GM23338 (cell line): ENCODE results near the gene AKNA. TPM values are rescaled to one million over a fixed set of nuclear protein-coding genes. Genes with fewer than 3 reads are reported as not detected.

Experiments
- ATAC-seq: fragments of 200-7000 bp; cut with Tn5 transposase; 3 replicates; pipeline ENCODE4 v1.9.1; 2020
- DNase-seq: peaks from one replicate; pipeline ENCODE4 v3.0.0-alpha.2; 2015; ENCODE audit warnings: low spot score
- H2AFZ ChIP-seq: fragments of 200-600 bp; sonication (generic); 2 replicates; pipeline ENCODE4 v1.8.0; 2016; ENCODE audit warnings: antibody characterized with exemption, mild to moderate bottlenecking, moderate library complexity
- H3F3A ChIP-seq: fragments of 200-600 bp; sonication (generic); replicated peaks from 2 replicates; pipeline ENCODE4 v1.8.0; 2017; ENCODE audit warnings: antibody characterized with exemption, mixed run types, low read depth
- H3K27ac ChIP-seq: fragments of 200-600 bp; sonication (generic); 2 replicates; pipeline ENCODE4 v1.6.1; 2016; ENCODE audit warnings: low read depth
- H3K27me3 ChIP-seq: fragments of 200-600 bp; sonication (generic); 2 replicates; pipeline ENCODE4 v1.8.0; 2016; ENCODE audit warnings: mild to moderate bottlenecking, mixed run types, moderate library complexity; ENCODE audit not compliant: insufficient read depth
- H3K36me3 ChIP-seq: fragments of 200-600 bp; sonication (generic); 2 replicates; pipeline ENCODE4 v1.8.0; 2016; ENCODE audit warnings: mild to moderate bottlenecking; ENCODE audit not compliant: insufficient read depth
- H3K4me1 ChIP-seq: fragments of 200-600 bp; sonication (generic); 2 replicates; pipeline ENCODE4 v1.8.0; 2016; ENCODE audit warnings: mild to moderate bottlenecking, moderate library complexity; ENCODE audit not compliant: insufficient read depth
- H3K4me2 ChIP-seq: fragments of 200-600 bp; sonication (generic); 2 replicates; pipeline ENCODE4 v1.7.1; 2017; ENCODE audit warnings: mixed run types
- H3K4me3 ChIP-seq: fragments of 200-600 bp; sonication (generic); 2 replicates; pipeline ENCODE4 v1.6.1; 2016; ENCODE audit warnings: mixed run types
- H3K79me2 ChIP-seq: fragments of 200-600 bp; sonication (generic); replicated peaks from 2 replicates; pipeline ENCODE4 v1.8.0; 2017; ENCODE audit warnings: mild to moderate bottlenecking; ENCODE audit not compliant: insufficient read depth
- H3K9me2 ChIP-seq: fragments of 200-600 bp; sonication (generic); 2 replicates; pipeline ENCODE4 v1.8.0; 2017; ENCODE audit not compliant: insufficient read depth
- H4K20me1 ChIP-seq: fragments of 200-600 bp; sonication (generic); replicated peaks from 2 replicates; pipeline ENCODE4 v1.8.0; 2017; ENCODE audit warnings: mild to moderate bottlenecking; ENCODE audit not compliant: insufficient read depth
- H3K27ac Mint-ChIP-seq: 2 replicates; pipeline ENCODE4 v1.8.0; 2020; ENCODE audit warnings: inconsistent platforms, mild to moderate bottlenecking, moderate library complexity, mixed read lengths
- H3K27me3 Mint-ChIP-seq: 3 replicates; pipeline ENCODE4 v1.8.0; 2022; ENCODE audit warnings: low read depth, mild to moderate bottlenecking, moderate library complexity, mixed read lengths, inconsistent platforms; ENCODE audit not compliant: insufficient read depth, poor library complexity
- H3K36me3 Mint-ChIP-seq: 3 replicates; pipeline ENCODE4 v1.8.0; 2021; ENCODE audit warnings: low read depth, mild to moderate bottlenecking, inconsistent platforms, moderate library complexity, mixed read lengths
- H3K4me1 Mint-ChIP-seq: 3 replicates; pipeline ENCODE4 v1.8.0; 2020; ENCODE audit warnings: mild to moderate bottlenecking, inconsistent platforms, mixed read lengths
- H3K4me3 Mint-ChIP-seq: 3 replicates; pipeline ENCODE4 v1.8.0; 2021; ENCODE audit warnings: moderate library complexity, mild to moderate bottlenecking, inconsistent platforms, mixed read lengths
- H3K9me3 Mint-ChIP-seq: 3 replicates; pipeline ENCODE4 v1.8.0; 2020; ENCODE audit warnings: moderate library complexity, mild to moderate bottlenecking, inconsistent platforms, mixed read lengths
- CREB1 ChIP-seq: fragments of 250-450 bp; sonication (Bioruptor Pico); IDR thresholded peaks from 2 replicates; pipeline ENCODE4 v1.5.0; 2020; ENCODE audit warnings: low read depth, mild to moderate bottlenecking, moderate library complexity
- ETS1 ChIP-seq: IDR thresholded peaks from 2 replicates; pipeline ENCODE4 v1.6.1; 2016; ENCODE audit warnings: antibody characterized with exemption
- EZH2 ChIP-seq: fragments of 200-600 bp; sonication (generic); IDR thresholded peaks from one replicate; pipeline ENCODE4 v1.8.0; 2017; ENCODE audit warnings: antibody characterized with exemption, mild to moderate bottlenecking, low read depth; ENCODE audit not compliant: unreplicated experiment
- EZH2phosphoT487 ChIP-seq: fragments of 200-600 bp; sonication (generic); IDR thresholded peaks from one replicate; pipeline ENCODE4 v1.8.1; 2018; ENCODE audit warnings: antibody characterized with exemption; ENCODE audit not compliant: unreplicated experiment
- JUNB ChIP-seq: IDR thresholded peaks from one replicate; pipeline ENCODE4 v1.6.1; 2016; ENCODE audit warnings: antibody characterized with exemption; ENCODE audit not compliant: unreplicated experiment
- NANOG ChIP-seq: IDR thresholded peaks from 2 replicates; pipeline ENCODE4 v1.6.1; 2016; ENCODE audit warnings: antibody characterized with exemption, borderline replicate concordance
- POLR2AphosphoS5 ChIP-seq: IDR thresholded peaks from 2 replicates; pipeline ENCODE4 v1.6.1; 2016; ENCODE audit warnings: antibody characterized with exemption, low read depth
- STAT1 ChIP-seq: IDR thresholded peaks from one replicate; pipeline ENCODE4 v1.6.1; 2016; ENCODE audit warnings: antibody characterized with exemption; ENCODE audit not compliant: unreplicated experiment
- ZNF114 ChIP-seq: fragments of 250-450 bp; sonication (Bioruptor Pico); IDR thresholded peaks from 2 replicates; pipeline ENCODE4 v1.5.0; 2020; ENCODE audit warnings: mild to moderate bottlenecking, moderate library complexity
- ZNF331 ChIP-seq: fragments of 250-450 bp; sonication (Bioruptor Pico); IDR thresholded peaks from 2 replicates; pipeline ENCODE4 v1.5.0; 2020; ENCODE audit warnings: low read depth, mild to moderate bottlenecking, moderate library complexity
- ZNF462 ChIP-seq: fragments of 250-450 bp; sonication (Bioruptor Pico); IDR thresholded peaks from 2 replicates; pipeline ENCODE4 v1.5.0; 2020; ENCODE audit warnings: mild to moderate bottlenecking, moderate library complexity
- polyA plus RNA-seq: library from polyadenylated mRNA; unstranded; fragments of >200 nt; fragmentation: Nextera tagmentation; extraction: Ambion mirVana; gene quantifications from 2 replicates; pipeline ENCODE4 v1.2.1, GENCODE V29; 2016
- total RNA-seq: library from RNA; depleted of rRNA; stranded (reverse); fragments of >200 nt; shearing (Covaris generic); gene quantifications from 2 replicates; pipeline ENCODE4 v1.2.3, GENCODE V29; 2014
- TF ChIP-seq, protein P1 (sequence below): IDR thresholded peaks from one replicate; pipeline ENCODE4 v1.6.1; 2018; ENCODE audit warnings: antibody characterized with exemption; ENCODE audit not compliant: unreplicated experiment
- TF ChIP-seq, protein P2 (sequence below), 2 experiments: fragments of 200-600 bp in 1 of 2; sonication (generic) in 1 of 2; conservative IDR thresholded peaks; 2 replicates each; pipeline versions ENCODE4 v1.5.1 to v1.6.1; 2016 to 2017; ENCODE audit warnings: antibody characterized with exemption in 2 of 2, low read depth in 2 of 2, mild to moderate bottlenecking in 2 of 2, moderate library complexity in 1 of 2

Gene AKNA
- total and polyA plus RNA-seq, 2 experiments from 2014 or later = 9.0 to 28.1 TPM

GRCh38 chr9:114395768-114396167 is 8.0 kb upstream of the AKNA start:
- no peak for ATAC-seq
- H3K4me3 ChIP-seq = no peak overlapping the region
- no peak for TF ChIP-seq EZH2
- no peak for TF ChIP-seq NANOG
- TF ChIP-seq JUNB = no peak
- TF ChIP-seq POLR2AphosphoS5 = no peak
- TF ChIP-seq ZNF114 (CRISPR knock-in tag) = no peak
- TF ChIP-seq CREB1 (CRISPR knock-in tag) = no peak
- TF ChIP-seq, protein P1, sequence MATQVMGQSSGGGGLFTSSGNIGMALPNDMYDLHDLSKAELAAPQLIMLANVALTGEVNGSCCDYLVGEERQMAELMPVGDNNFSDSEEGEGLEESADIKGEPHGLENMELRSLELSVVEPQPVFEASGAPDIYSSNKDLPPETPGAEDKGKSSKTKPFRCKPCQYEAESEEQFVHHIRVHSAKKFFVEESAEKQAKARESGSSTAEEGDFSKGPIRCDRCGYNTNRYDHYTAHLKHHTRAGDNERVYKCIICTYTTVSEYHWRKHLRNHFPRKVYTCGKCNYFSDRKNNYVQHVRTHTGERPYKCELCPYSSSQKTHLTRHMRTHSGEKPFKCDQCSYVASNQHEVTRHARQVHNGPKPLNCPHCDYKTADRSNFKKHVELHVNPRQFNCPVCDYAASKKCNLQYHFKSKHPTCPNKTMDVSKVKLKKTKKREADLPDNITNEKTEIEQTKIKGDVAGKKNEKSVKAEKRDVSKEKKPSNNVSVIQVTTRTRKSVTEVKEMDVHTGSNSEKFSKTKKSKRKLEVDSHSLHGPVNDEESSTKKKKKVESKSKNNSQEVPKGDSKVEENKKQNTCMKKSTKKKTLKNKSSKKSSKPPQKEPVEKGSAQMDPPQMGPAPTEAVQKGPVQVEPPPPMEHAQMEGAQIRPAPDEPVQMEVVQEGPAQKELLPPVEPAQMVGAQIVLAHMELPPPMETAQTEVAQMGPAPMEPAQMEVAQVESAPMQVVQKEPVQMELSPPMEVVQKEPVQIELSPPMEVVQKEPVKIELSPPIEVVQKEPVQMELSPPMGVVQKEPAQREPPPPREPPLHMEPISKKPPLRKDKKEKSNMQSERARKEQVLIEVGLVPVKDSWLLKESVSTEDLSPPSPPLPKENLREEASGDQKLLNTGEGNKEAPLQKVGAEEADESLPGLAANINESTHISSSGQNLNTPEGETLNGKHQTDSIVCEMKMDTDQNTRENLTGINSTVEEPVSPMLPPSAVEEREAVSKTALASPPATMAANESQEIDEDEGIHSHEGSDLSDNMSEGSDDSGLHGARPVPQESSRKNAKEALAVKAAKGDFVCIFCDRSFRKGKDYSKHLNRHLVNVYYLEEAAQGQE = no peak
- TF ChIP-seq, protein P2, sequence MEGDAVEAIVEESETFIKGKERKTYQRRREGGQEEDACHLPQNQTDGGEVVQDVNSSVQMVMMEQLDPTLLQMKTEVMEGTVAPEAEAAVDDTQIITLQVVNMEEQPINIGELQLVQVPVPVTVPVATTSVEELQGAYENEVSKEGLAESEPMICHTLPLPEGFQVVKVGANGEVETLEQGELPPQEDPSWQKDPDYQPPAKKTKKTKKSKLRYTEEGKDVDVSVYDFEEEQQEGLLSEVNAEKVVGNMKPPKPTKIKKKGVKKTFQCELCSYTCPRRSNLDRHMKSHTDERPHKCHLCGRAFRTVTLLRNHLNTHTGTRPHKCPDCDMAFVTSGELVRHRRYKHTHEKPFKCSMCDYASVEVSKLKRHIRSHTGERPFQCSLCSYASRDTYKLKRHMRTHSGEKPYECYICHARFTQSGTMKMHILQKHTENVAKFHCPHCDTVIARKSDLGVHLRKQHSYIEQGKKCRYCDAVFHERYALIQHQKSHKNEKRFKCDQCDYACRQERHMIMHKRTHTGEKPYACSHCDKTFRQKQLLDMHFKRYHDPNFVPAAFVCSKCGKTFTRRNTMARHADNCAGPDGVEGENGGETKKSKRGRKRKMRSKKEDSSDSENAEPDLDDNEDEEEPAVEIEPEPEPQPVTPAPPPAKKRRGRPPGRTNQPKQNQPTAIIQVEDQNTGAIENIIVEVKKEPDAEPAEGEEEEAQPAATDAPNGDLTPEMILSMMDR (conservative IDR thresholded peaks at IDR 0.05; ENCODE audit: low read depth in 2 of 2) = no peak
- TF ChIP-seq EZH2phosphoT487 = no peak
- no peak for TF ChIP-seq ETS1
- no peak for TF ChIP-seq STAT1
- no peak for TF ChIP-seq ZNF462 (CRISPR knock-in tag)
- no peak for TF ChIP-seq ZNF331
- no peak overlapping the region for H3K4me2 ChIP-seq
- H3K79me2 ChIP-seq = no peaks in the 10 kb centered on the region; the same call in 1 of the 2 replicates
- H3K4me1 ChIP-seq = peaks cover 20% of the 10 kb centered on the region; the same call in 1 of the 2 replicates
- peaks cover 5% of the 10 kb centered on the region; the same call in 1 of the 2 replicates for H4K20me1 ChIP-seq
- Mint-ChIP-seq H3K9me3 (no peaks in the 10 kb centered on the region), H3K36me3 (peaks cover 20% of the 10 kb centered on the region), H3K27me3 (peaks cover 18% of the 10 kb centered on the region), H3K4me3 (no peak overlapping the region; the same call in 2 of the 3 replicates), H3K4me1 (peaks cover 41% of the 10 kb centered on the region), H3K27ac (peak overlapping the region; percentile 94; the same call in 1 of the 2 replicates)
- H2AFZ ChIP-seq = no peak overlapping the region
- H3K36me3 ChIP-seq = no peaks in the 10 kb centered on the region
- DNase-seq = no peak
- H3F3A ChIP-seq = peaks cover 15% of the 10 kb centered on the region
- H3K27me3 ChIP-seq = no peaks in the 10 kb centered on the region
- no peaks in the 10 kb centered on the region for H3K9me2 ChIP-seq
- H3K27ac ChIP-seq = no peak overlapping the region
